ENCODE data around the gene TRAPPC12.

- TF ChIP-seq CTCF (IDR thresholded peaks at IDR 0.05) (no peak), POLR2A (IDR thresholded peaks at IDR 0.05) (no peak)
Observed at GRCh38 chr2:3493615-3494007, 114.1 kb downstream of the TRAPPC12 start.

Data from esophagus squamous epithelium (tissue), 4 donors.